ENCODE measurements around the gene FILIP1L. TPM values are rescaled to one million over a fixed set of nuclear protein-coding genes. Genes with fewer than 3 reads are reported as not detected.

Gene FILIP1L
- polyA plus RNA-seq, 1 donor (not counting 4 experiments of a cell fraction or from before 2014, with no cell fraction given) = 14.7 TPM

DNA sequence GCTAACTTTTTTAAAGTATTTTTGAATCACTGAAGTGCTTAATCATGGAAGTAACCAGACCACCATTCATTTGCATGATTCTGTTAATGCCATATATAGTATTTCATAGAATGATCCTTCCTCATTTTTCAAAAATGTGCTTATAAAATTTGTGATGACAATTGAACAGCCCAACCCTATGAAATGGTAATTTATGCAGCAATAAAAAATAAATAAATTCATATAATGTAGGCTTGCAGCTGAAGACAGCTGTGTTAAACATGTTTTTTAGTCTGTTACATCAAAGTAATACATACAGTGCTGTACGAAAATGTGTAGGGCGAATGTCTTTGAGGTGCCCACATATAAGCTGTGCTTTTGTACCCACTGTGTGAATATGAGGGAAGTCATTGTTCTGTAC lies 131.7 kb downstream of the FILIP1L start:
- dilution Hi-C loops (cut with MboI; ENCODE audit: extremely low pct_ligation_motif_present, low sequenced_read_pairs) = no loop called here
- H3K9me1 ChIP-seq (ENCODE audit: control insufficient read depth, extremely low read depth, insufficient read depth, low read length) = no peaks in the 10 kb centered on the region
- TF ChIP-seq EZH2 (IDR thresholded peaks at IDR 0.05; ENCODE audit: low read length) = no peak
- TF ChIP-seq, protein P1, sequence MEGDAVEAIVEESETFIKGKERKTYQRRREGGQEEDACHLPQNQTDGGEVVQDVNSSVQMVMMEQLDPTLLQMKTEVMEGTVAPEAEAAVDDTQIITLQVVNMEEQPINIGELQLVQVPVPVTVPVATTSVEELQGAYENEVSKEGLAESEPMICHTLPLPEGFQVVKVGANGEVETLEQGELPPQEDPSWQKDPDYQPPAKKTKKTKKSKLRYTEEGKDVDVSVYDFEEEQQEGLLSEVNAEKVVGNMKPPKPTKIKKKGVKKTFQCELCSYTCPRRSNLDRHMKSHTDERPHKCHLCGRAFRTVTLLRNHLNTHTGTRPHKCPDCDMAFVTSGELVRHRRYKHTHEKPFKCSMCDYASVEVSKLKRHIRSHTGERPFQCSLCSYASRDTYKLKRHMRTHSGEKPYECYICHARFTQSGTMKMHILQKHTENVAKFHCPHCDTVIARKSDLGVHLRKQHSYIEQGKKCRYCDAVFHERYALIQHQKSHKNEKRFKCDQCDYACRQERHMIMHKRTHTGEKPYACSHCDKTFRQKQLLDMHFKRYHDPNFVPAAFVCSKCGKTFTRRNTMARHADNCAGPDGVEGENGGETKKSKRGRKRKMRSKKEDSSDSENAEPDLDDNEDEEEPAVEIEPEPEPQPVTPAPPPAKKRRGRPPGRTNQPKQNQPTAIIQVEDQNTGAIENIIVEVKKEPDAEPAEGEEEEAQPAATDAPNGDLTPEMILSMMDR (optimal IDR thresholded peaks at IDR 0.05 in 1 of 3, IDR thresholded peaks at IDR 0.05 in 1 of 3, conservative IDR thresholded peaks at IDR 0.05 in 1 of 3; ENCODE audit: extremely low read depth in 1 of 3, insufficient read depth in 2 of 3, low read length in 3 of 3) = no peak
- H3K4me3 ChIP-seq (ENCODE audit: control insufficient read depth in 2 of 3, extremely low read depth in 1 of 3, insufficient read depth in 2 of 3, low read depth in 1 of 3, low read length in 3 of 3) = no peak overlapping the region
- H3K9me3 ChIP-seq (ENCODE audit: control insufficient read depth, low read depth, low read length) = no peaks in the 10 kb centered on the region
- H3K4me1 ChIP-seq (ENCODE audit: control insufficient read depth, extremely low read depth, insufficient read depth, low read length) = no peaks in the 10 kb centered on the region
- no peak overlapping the region for H3K9ac ChIP-seq (ENCODE audit: control insufficient read depth, extremely low read depth, insufficient read depth, low read length)
- FAIRE-seq (no peak), DNase-seq (ENCODE audit: low read depth, low spot score) (no peak)
- no peaks in the 10 kb centered on the region for H3K27me3 ChIP-seq (ENCODE audit: control insufficient read depth, extremely low read depth, insufficient read depth, low read length)
- no peaks in the 10 kb centered on the region for H3K79me2 ChIP-seq (ENCODE audit: control insufficient read depth, insufficient read depth, low read length)
- H3K27ac ChIP-seq (ENCODE audit: control insufficient read depth, insufficient read depth, low read length) = no peak overlapping the region
- H2AFZ ChIP-seq (ENCODE audit: control insufficient read depth, low read length) = no peak overlapping the region
- no peaks in the 10 kb centered on the region for H3K36me3 ChIP-seq (ENCODE audit: control insufficient read depth in 2 of 2, extremely low read depth in 1 of 2, insufficient read depth in 2 of 2, low read length in 2 of 2)
- no peaks in the 10 kb centered on the region for H4K20me1 ChIP-seq (ENCODE audit: control insufficient read depth, extremely low read depth, insufficient read depth, low read length)
- H3K4me2 ChIP-seq (ENCODE audit: control insufficient read depth, extremely low read depth, insufficient read depth, low read depth, low read length) = no peak overlapping the region

DNA sequence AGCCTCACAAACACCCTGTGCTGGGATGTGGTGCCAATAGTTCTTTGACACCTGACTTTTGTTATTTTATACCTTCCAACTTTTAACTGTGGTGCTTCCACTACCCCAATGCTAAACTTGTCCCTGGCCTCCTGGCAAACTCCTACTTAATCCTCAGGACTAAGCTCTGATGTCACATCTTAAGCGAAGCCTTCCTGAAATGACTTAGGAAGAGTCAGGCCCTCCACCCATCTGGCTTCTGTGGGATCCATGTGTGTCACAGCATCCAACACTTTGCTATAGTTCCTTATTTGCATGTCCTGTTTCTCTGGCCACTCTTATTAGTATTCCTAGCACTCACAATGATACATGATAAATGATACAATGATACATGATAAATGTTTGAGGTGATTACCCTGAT lies 133.2 kb downstream of the FILIP1L start:
- Histone ChIP-seq H3K4me2 (ENCODE audit: control insufficient read depth, extremely low read depth, insufficient read depth, low read depth, low read length) (no peak overlapping the region), H2AFZ (ENCODE audit: control insufficient read depth, low read length) (no peak overlapping the region), H3K9me3 (ENCODE audit: control insufficient read depth, low read depth, low read length) (no peaks in the 10 kb centered on the region), H3K4me1 (ENCODE audit: control insufficient read depth, extremely low read depth, insufficient read depth, low read length) (no peaks in the 10 kb centered on the region), H3K9me1 (ENCODE audit: control insufficient read depth, extremely low read depth, insufficient read depth, low read length) (no peaks in the 10 kb centered on the region), H3K9ac (ENCODE audit: control insufficient read depth, extremely low read depth, insufficient read depth, low read length) (no peak overlapping the region), H3K36me3 (ENCODE audit: control insufficient read depth in 2 of 2, extremely low read depth in 1 of 2, insufficient read depth in 2 of 2, low read length in 2 of 2) (no peaks in the 10 kb centered on the region), H3K4me3 (ENCODE audit: control insufficient read depth in 2 of 3, extremely low read depth in 1 of 3, insufficient read depth in 2 of 3, low read depth in 1 of 3, low read length in 3 of 3) (no peak overlapping the region), H3K27me3 (ENCODE audit: control insufficient read depth, extremely low read depth, insufficient read depth, low read length) (no peaks in the 10 kb centered on the region), H4K20me1 (ENCODE audit: control insufficient read depth, extremely low read depth, insufficient read depth, low read length) (no peaks in the 10 kb centered on the region), H3K79me2 (ENCODE audit: control insufficient read depth, insufficient read depth, low read length) (no peaks in the 10 kb centered on the region), H3K27ac (ENCODE audit: control insufficient read depth, insufficient read depth, low read length) (no peak overlapping the region)
- dilution Hi-C loops (cut with MboI; ENCODE audit: extremely low pct_ligation_motif_present, low sequenced_read_pairs) = no loop called here
- no peak for FAIRE-seq
- TF ChIP-seq, protein P1 (optimal IDR thresholded peaks at IDR 0.05 in 1 of 3, IDR thresholded peaks at IDR 0.05 in 1 of 3, conservative IDR thresholded peaks at IDR 0.05 in 1 of 3; ENCODE audit: extremely low read depth in 1 of 3, insufficient read depth in 2 of 3, low read length in 3 of 3) = no peak
- no peak for TF ChIP-seq EZH2 (IDR thresholded peaks at IDR 0.05; ENCODE audit: low read length)
- no peak for DNase-seq (ENCODE audit: low read depth, low spot score)

Measured in keratinocyte (primary cell).